ENCODE measurements around the gene CCDC82.
"Not testable (repeated sequence)": the region's sequence is repeated elsewhere in the genome, so short reads cannot be mapped to it uniquely, and the experiment has no call there.

CCDC82 gene

DNA sequence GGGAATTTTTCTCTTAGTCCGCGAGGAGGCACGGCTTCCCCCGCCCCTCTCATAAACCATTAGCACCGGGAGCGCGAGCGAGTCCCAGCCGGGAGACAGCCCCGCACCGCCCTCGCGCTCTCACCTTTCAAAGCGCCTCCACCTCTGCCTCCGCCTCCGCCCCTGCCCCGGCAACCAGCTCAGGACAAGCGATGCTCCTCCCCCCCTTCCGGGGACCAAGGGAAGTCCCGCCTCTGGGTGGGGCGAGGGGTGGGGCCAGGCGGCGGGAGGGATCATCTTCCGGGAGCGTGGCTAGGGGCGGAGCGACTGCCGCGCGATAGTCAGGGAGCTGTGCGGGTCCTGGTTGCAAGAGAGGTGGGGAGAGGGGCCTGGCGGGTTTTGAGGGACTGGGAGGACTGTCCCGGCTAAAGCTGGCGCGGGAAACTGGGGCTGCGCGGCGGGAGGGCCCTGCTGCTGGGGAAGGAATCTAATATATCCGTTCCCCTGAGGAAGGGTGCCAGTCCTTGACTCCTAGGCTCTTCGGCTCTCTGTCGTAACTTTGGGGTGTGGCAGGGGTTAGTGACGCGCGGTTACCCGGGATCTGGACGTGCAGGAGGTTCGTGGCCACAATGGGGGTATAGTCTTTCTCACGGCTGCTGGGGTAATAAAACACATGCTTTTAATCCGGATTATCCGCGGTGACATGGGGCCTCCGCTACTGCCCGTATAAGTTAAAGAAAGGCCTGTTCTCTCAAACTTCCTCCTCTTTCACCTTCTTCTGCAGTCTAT, at the start of gene CCDC82, which contains the start of gene JRKL:
CCDC82 (minus strand) TSS at position 193 of the 768 bp plus-strand sequence. CDS start 5,165 bp downstream, outside the sequence.
JRKL (plus strand) TSS at position 294 of the 768 bp plus-strand sequence. CDS start 637 bp downstream, outside the sequence.
- peak; percentile 94 for DNase-seq (ENCODE audit: low spot score)

DNA sequence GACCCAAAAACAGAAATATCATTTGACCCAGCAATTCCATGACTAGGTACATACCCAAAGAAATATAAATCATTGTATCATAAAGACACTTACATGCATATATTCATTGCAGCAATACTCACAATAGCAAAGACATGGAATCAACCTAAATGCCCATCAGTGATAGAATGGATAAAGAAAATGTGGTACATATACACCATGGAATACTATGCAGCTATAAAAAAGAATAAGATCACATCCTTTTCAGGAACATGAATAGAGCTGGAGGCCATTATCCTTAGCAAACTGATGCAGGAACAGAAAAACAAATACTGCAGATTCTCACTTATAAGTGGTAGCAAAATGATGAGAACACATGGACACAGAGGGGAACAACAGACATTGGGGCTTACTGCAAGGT, 42.9 kb upstream of the CCDC82 start:
- DNase-seq (ENCODE audit: low spot score) = not testable (repeated sequence)

DNA sequence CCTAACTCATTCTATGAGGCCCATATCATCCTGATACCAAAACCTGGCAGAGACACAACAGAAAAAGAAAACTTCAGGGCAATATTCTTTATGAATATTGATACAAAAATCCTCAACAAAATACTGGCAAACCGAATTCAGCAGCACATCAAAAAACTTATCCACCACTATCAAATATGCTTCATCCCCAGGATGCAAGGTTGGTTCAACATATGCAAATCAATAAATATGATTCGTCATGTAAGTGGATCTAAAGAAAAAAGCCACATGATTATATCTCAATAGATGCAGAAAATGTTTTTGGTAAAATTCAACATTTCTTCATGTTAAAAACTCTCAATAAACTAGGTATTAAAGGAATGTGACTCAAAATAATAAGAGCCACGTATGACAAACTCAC, 41.0 kb upstream of the CCDC82 start:
- DNase-seq (ENCODE audit: low spot score) = no peak

DNA sequence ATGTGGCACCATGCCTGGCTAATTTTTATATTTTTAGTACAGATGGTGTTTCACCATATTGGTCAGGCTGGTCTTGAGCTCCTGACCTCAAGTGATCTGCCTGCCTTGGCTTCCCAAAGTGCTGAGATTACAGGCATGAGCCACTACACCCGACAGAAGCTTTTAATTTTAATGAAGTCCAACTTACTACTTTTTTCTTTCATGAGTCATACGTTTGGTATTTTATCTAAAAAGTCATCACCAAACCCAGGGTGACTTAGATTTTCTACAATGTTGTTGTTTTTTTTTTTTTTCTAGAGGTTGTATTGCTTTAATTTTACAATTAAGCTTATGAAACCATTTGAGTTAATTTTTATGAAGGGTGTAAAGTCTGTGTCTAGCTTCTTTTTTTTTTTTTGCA, 35.0 kb upstream of the CCDC82 start:
- DNase-seq (ENCODE audit: low spot score) = no peak

DNA sequence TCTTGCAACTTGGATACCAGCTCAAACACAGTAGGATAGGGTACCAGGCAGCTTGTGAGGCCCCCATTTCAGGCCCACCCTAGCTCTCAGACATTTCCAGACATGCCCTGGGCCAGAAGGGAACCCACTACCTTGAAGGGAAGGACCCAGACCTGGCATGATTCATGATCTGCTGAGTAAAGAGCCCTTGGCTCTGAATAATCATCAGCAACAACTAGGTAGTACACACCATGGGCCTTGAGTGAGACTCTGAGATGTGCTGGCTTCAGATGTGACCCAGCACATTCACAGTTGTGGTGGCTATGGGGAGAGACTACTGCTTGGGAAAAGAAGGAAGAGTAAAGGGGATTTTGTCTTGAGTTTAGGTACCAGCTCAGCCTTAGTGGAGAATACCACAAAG, 23.7 kb upstream of the CCDC82 start:
- DNase-seq (ENCODE audit: low spot score) = no peak

DNA sequence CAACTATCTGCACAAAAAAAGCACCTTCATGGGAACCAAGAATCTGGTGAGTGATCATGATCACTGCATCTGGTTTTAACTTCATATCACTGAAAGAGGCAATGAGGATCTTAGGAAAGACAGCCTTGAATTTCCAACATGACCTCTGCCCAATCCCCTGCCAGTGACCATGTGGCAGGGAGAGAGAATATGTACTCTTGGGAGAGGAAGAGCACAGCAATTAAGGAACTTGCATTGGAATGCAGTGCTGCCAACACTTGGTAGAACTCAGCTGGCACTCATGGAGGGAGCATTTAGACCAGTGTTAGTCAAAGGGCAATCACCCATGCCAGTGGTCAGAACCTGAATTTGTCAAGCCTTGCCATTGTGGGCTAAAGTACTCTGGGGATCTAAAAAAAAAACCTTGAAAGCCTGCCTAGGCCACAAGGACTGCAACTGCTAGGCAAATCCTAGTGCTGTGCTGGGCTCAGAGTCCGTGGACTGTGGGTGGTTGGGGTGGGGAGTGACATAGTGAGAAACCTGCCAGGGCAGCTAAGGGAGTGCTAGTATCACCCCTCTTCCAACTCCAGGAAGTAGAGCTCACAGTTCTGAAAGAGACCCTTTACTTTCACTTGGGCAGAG, 23.2 kb upstream of the CCDC82 start:
- no peak for DNase-seq (ENCODE audit: low spot score)

DNA sequence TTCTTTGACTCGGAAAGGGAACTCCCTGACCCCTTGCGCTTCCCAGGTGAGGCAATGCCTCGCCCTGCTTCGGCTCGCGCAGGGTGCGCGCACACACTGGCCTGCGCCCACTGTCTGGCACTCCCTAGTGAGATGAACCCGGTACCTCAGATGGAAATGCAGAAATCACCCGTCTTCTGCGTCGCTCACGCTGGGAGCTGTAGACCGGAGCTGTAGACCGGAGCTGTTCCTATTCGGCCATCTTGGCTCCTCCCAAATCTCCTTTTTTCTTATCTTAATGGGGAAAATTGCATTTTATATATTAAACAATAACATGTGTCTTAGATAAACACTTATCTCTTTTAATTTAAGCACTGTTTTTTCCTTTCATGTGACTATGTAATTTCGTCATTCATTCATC, 21.7 kb upstream of the CCDC82 start:
- not testable (repeated sequence) for DNase-seq (ENCODE audit: low spot score)

DNA sequence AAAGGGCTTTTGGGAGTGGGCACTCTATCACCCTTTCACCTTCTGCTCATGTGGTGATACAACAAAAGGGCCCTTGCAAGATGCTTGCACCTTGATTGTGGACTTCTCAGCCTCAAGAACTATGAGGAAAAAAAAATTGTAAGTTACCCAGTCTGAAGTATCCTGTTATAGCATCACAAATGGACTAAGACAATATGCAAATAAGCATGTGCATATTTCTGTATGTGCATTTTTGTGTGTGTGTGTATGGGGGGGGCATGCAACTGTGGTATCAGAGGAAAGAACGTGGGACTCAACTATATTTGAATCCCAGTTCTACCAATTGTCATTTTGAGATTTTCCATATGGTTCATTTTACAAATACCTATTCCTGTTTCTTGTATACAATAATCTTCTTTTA, 11.0 kb upstream of the CCDC82 start:
- DNase-seq (ENCODE audit: low spot score) = no peak

DNA sequence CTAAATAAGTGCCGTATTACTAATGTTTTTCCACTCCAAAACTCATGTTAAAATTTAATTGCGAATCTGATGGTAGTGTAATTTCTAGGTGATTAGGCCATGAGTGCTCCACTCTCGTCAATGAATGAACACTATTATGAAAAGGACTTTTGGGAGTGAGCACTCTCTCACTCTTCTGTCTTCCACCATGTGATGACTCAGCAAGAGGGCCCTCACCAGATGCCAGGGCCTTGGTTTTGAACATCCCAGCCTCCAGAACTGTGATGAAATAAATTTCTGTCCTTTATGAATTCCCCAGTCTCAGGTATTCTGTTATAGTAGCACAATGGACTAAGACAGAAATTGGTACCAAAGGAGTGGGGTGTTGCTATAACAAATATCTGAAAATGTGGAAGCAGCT, 8.2 kb upstream of the CCDC82 start:
- no peak for DNase-seq (ENCODE audit: low spot score)

DNA sequence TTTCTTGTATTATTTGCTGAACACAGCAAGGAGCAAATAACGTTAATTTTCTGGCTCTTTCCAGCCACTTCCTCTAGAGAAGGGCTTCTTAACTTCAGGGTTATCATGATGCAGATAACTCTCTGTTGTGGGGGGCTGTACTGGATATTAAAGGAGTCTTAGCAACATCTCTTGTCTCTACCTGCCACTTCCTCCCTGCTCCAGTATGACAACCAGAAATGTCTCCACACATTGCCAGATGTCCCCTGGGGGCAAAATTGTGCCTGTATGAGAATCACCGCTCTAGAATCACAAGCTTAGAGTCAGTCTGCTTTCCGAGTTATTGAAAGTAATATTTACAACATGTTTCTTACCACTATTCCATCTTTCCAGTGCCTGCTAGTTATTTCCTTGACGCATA, 6.9 kb upstream of the CCDC82 start:
- DNase-seq (ENCODE audit: low spot score) = no peak

DNA sequence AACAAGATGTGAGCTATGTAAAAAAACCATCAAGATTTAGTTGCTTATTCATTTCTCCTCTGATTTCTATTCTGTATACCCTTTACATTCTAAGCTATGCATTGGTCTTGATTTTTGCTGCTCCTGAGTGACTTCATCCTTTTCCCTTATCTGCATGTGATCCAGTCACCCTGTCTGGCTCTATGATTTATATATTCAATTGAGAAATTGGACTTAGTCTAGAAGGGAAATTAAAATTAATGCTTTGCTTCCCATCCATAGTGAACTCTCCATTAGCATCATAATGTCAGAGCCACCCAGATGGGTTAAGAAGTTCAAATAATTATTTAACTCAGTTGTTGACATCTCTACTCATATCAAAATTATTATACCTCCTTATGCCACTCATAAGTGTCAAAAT, 5.1 kb upstream of the CCDC82 start:
- DNase-seq (ENCODE audit: low spot score) = no peak

DNA sequence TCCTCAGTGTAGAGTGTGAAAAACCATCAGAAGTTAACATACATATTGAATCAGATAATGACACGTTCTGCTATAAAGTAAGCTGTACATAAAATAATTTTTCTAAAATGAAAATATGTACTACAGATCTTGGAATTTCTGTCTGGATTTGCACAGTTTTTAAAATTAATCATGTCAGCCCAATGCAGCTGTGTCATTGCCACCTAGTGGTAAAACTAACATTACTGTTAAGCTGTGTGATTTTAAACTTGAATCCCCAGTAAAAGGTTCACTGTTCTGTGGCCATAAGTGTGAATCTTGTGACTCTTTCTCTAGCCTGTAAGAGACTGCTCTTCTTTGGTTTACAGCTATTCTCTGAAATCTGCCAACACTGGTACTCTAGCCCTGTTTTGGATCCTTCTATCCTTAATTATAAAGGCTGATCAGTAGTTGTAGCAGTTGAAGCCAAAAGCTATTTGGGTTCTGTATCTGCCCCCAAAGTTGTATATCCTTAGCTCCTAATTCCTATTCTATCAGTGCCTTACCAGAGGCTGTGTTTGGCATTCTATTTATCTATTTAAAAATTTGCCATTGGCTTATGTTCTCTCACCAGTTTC, 4.1 kb upstream of the CCDC82 start:
- DNase-seq (ENCODE audit: low spot score) = peak; percentile 30

DNA sequence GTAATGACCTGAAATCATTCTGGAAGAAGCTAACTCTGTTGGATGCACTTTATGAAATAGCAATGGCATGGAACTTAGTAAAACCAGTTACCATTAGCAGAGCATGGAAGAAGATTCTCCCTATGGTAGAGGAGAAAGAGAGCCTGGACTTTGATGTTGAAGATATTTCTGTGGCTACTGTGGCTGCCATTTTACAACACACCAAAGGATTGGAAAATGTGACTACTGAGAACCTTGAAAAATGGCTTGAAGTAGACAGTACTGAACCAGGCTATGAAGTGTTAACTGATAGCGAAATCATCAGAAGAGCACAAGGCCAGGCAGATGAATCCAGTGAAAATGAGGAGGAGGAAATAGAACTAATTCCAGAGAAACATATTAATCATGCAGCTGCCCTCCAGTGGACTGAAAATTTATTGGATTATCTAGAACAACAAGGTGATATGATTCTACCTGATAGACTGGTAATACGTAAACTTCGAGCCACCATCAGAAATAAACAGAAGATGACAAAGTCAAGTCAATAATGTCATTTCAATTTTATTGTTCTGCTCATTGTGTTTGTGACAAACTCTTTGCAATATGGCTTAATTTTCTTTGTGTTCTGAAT, 2.1 kb upstream of the CCDC82 start:
- DNase-seq (ENCODE audit: low spot score) = no peak

DNA sequence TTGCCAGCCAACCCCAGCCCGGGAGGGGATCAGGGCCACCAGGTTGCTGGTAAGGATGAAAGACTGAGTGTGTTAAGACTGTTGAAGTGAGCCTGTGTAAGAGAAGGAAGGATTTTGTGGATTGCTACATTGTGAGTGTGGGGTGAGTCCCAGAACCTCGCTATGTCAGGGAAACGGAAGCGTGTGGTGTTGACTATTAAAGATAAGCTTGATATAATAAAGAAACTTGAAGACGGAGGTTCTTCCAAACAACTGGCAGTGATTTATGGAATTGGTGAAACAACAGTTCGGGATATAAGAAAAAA, 728 bp upstream of the CCDC82 start:
- no peak for DNase-seq (ENCODE audit: low spot score)

DNA sequence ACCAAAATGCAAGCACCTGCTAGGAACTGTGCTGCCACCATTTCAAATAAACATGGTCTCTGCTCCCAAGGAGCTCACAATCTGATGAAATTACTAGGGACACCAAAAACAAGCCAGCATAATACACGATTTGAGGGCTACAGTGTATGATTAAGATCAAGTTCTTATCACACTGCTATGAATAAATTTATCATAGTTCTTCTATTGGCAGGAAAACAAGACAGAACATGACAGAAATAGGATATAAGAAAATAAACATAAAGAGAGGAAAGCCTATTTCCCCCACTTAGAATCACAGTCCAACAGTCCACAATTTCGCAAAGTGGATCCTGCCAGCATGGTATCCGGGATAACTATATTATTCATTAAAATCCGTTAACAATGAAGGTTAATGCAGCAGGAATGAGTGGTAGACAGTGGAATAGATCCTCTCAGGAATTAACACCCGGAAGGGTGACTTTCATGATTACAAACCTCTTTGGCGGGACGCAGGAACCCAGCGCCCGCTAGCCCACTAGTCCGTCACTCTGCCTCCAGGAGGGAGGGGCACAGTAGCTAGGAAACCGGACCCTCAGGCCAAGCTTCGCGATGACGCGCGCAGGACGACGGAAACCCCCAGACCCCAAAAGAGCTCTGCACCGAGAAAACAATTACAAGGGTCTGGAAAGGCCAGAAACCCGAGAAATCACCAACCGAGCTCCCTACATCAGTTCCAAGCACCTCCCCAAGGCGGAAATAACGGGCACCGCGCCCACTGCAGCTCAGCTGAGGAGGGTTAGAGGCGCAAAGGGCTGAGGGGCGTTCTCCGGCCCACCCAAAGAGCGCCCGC, 607 bp downstream of the CCDC82 start:
- DNase-seq (ENCODE audit: low spot score) = peak; percentile 69

DNA sequence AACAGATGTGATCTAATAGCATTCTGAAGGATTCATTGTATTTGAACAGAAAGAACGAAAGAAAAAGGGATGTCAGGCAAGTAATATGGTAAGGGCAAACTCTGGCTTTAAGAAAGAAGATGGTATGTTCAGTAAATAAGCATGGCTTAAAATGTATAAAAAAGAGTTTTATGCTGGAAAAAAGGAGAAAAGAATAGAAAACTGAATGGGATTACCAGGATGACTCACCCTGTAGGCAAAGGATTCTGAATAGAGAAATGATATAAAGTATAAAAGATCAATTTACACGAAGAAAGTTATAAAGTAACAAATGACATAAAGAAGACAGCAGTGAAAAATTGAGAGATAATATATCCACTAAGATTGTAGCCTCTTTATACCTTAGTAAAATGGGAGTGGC, 4.5 kb downstream of the CCDC82 start:
- no peak for DNase-seq (ENCODE audit: low spot score)

DNA sequence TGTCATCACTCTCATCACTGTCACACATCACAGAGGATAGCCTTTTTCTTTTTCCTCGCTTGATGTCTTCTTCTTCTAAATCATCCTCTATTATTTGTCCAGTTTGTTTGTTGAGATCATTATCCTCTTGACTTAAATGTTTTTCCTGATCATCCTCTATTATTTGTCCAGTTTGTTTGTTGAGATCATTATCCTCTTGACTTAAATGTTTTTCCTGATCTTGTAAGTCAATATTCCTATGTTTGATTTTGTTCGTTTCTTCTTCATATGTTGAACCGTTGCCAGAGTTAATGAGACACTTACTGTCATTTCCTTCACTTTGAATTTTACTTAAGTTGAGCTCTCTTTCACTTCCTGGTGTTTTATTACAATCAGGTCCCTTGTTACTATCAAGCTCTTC, 5.6 kb downstream of the CCDC82 start:
- no peak for DNase-seq (ENCODE audit: low spot score)

DNA sequence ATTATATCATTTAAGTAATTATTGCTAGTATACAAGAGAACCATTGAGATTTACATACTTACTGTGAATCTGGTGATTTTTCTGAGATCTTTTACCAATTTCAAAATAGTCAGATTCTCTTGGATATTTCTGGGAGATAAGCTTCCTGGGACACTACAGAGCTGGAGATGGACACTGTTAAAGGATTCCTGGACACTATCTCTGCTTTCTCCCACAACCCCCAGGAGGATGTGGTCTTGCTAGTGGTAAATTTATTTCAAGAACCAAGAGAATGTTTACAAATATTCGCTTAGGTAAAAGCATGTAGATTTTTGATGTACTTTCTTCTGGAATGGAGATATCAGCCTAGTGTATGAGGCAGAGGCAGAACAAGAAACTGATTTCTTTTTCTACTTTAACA, 12.9 kb downstream of the CCDC82 start:
- no peak for DNase-seq (ENCODE audit: low spot score)

DNA sequence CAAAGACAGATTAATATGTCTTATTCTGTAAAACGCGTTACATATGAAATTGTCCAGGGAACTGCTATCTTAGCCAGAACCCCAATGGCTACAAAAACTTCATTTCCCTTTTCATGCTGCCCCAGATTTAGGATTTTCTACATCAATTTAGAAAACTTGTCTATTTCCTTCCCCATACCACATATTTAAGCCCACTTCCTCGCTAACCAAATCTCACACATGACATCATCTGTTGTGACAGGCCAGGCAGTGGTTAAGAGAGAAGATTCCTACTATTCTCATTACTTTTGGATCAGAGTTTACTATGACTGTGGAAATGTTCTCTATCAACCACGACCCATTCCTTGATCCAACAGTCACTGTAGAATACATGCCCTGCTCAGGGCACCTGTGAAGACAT, 15.9 kb downstream of the CCDC82 start:
- DNase-seq (ENCODE audit: low spot score) = no peak

DNA sequence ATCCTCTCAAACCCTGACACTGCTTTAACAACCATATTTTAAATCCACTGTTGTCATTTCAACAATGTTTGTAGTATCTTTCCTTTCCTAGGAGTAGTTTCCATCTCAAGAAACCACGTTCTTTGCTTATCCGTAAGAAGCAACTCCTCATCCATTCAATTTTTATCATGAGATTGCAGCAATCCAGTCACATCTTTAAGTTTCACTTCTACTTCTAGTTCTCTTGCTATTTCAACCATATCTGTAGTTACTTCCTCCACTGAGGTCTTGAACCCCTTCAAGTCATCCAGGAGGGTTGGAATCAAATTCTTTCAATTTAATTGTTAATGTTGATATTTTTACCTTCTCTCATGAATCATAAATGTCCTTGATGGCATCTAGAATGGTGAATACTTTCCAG, 22.4 kb downstream of the CCDC82 start:
- DNase-seq (ENCODE audit: low spot score) = no peak

DNA sequence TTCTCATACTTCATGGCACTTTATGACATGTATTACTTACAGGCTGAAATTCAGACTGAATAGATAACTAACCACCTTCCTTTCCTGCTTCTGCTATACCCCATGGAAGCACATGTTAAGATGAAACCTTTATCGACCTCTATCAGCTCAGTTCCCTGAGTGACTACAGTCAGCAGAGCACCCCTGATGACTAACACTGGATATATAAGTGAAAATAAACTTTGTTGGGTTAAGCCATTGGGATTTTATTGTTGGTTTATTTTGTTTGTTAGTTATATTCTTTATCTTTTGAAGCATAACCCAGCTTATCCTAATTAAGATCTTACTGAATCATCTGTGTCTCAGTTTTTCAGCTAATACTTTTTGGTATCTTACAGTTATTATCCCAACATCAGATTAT, 23.7 kb downstream of the CCDC82 start:
- DNase-seq (ENCODE audit: low spot score) = no peak

DNA sequence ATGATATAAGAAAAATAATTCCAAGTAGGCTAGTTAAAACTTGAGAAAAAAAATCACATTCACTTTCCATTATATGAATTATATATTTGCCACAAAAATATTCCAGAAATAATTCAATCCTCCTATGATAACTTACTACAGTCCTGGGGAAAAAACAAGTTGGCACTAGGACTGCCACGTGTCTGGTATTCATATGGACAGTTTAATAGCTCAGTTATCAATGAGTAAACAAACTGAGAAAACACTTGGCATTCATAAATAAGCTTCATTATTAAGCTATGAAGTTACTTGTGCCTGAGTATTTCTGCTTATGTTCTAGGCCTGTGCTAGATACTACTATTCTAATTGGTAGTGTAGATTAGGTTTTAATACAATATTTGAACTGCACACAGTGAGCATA, 24.2 kb downstream of the CCDC82 start:
- no peak for DNase-seq (ENCODE audit: low spot score)
